Measurements from ENCODE around the gene TENM4.

DNA sequence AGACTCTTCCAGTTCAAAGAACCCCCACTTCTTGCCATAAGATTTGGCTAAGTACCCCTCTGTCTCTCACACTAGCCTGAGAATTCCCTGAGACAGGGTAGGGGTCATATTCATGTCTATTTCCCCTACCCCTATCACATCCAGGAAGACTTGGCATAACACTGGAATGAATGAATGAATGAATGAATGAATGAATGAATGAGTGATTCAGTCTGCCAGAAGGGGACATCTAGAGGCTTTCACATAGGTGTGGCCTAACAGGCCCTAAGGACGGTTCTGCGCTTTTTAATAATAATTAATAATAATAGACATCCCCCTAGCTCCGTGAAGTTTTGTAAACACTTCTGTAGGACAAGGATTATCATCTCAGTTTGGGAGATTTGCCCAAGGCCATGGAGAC, 415.7 kb downstream of the TENM4 start:
- TF ChIP-seq POLR2AphosphoS5 (IDR thresholded peaks at IDR 0.05), result no peak
- no peak for TF ChIP-seq CTCF (IDR thresholded peaks at IDR 0.05)
- no peak for TF ChIP-seq POLR2A (IDR thresholded peaks at IDR 0.05)
